HG02885 (cell line): ENCODE results near the gene C2orf69.

Experiments used
- ATAC-seq: cut with Tn5 transposase; IDR thresholded peaks from one replicate; pipeline ENCODE4 v1.9.1; 2021; ENCODE audit warnings: mild to moderate bottlenecking; ENCODE audit not compliant: unreplicated experiment, poor library complexity

The C2orf69 gene

GRCh38 chr2:199911052-199911876, at the start of gene C2orf69:
Gene C2orf69, plus strand, starts transcription at chr2:199911293. Its CDS starts 146 bp downstream, at chr2:199911439.
- ATAC-seq: peak; percentile 91

GRCh38 chr2:199862788-199863187, 48.3 kb upstream of the C2orf69 start:
- no peak for ATAC-seq

- ATAC-seq: no peak
Observed at GRCh38 chr2:199865905-199866304, 45.2 kb upstream of the C2orf69 start.

- ATAC-seq: no peak
Observed at GRCh38 chr2:199868431-199869226, 42.5 kb upstream of the C2orf69 start.

GRCh38 chr2:199869227-199869541, 41.9 kb upstream of the C2orf69 start:
- no peak for ATAC-seq

GRCh38 chr2:199869653-199870052, 41.4 kb upstream of the C2orf69 start:
- ATAC-seq: no peak

- ATAC-seq: no peak
Observed at GRCh38 chr2:199870581-199870980, 40.5 kb upstream of the C2orf69 start.

GRCh38 chr2:199874209-199874608, 36.9 kb upstream of the C2orf69 start:
- no peak for ATAC-seq

GRCh38 chr2:199875400-199875799, 35.7 kb upstream of the C2orf69 start:
- no peak for ATAC-seq

- no peak for ATAC-seq
Observed at GRCh38 chr2:199882667-199883066, 28.4 kb upstream of the C2orf69 start.

GRCh38 chr2:199883474-199884212, 27.4 kb upstream of the C2orf69 start:
- no peak for ATAC-seq

- ATAC-seq: no peak
Observed at GRCh38 chr2:199895406-199895805, 15.7 kb upstream of the C2orf69 start.

GRCh38 chr2:199896617-199897016, 14.5 kb upstream of the C2orf69 start:
- no peak for ATAC-seq

- no peak for ATAC-seq
Observed at GRCh38 chr2:199901942-199902341, 9.2 kb upstream of the C2orf69 start.

GRCh38 chr2:199902486-199903110, 8.5 kb upstream of the C2orf69 start:
- no peak for ATAC-seq

GRCh38 chr2:199903111-199903510, 8.0 kb upstream of the C2orf69 start:
- ATAC-seq: no peak

- no peak for ATAC-seq
Observed at GRCh38 chr2:199907008-199907714, 3.9 kb upstream of the C2orf69 start.

GRCh38 chr2:199910338-199911051, 598 bp upstream of the C2orf69 start:
- no peak for ATAC-seq

GRCh38 chr2:199911877-199912161, 726 bp downstream of the C2orf69 start:
- ATAC-seq: no peak
